Right renal cortex interstitium (tissue), 3 donors: ENCODE results near the gene SYT2. TPM values are rescaled to one million over a fixed set of nuclear protein-coding genes. Genes with fewer than 3 reads are reported as not detected.
A peak's percentile ranks its signal among the peaks of the same experiment; 100 is the strongest.

ENCODE experiments used
- DNase-seq, 3 donors: peaks; one replicate each; pipeline ENCODE4 v3.0.0-alpha.2; 2013; ENCODE audit warnings: low read depth in 3 of 3, low spot score in 2 of 3
- polyA plus RNA-seq, 3 donors: library from polyadenylated mRNA; unstranded; fragments of 120-200 nt; gene quantifications; one replicate each; pipeline ENCODE4 v1.2.1, GENCODE V29; 2013; ENCODE audit not compliant: insufficient read length in 3 of 3

SYT2 gene
- polyA plus RNA-seq, 3 donors = 2.3 to 2.5 (median 2.4) TPM

DNA sequence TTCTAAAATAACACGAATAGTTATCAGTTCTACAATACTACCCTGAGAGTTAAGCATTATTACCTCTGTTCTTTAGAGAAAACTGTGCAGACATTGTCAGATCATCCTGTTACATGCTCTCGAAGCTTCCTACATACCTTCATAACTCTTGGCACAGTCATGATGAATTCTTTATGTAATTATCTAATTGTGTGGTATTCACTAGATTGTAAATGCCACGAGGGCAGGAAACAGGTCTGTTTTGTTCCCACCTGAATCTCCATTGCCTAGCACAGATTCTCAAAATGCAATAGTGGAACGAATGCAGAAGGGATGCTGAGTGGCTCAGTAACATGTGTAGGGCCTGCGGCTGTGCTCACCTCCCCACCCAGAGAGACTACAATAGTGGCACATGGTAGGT, 3.4 kb downstream of the SYT2 start:
- no peak for DNase-seq

DNA sequence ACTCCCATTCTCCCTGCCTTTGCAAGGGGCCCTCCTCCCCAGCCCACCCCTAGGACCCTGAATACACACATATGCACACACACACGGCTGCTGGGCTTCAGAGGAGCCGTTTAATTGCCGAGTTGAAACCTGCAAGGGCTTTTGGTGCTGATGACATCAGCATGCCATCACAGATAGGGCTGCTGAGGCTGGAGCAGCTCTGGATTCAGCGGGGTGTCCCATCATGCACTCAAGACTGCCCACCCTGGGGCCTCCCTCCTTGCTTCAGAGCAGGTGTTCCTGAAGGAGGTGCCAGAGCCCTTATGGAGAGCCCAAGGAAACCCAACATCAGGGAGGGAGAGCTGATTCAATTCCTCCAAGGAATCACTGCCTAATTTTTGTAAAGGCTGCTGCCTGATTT, 5.7 kb downstream of the SYT2 start:
- no peak for DNase-seq

- no peak for DNase-seq
Observed at GRCh38 chr1:202703191-202703590, 7.1 kb downstream of the SYT2 start.

GRCh38 chr1:202702088-202702487, 8.2 kb downstream of the SYT2 start:
- no peak for DNase-seq

DNA sequence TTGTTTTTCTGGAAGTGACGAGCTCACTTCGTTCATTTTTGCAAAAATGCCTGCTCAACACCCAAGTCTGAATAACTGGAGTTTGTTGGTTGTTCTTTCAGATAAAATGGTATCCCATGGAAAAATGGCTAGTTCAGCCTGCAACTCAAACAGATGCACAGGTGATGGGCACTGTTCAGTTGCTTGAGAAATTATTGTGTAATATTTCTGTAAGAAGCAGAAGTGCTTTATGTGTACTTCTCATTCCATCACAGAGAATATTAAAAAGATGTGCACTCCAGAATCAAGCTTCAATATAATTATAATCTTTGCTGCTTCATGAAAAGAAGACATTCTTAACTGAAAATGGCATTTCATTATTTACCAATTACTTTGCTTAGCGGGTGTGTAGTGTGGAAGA, 9.1 kb downstream of the SYT2 start:
- no peak for DNase-seq

DNA sequence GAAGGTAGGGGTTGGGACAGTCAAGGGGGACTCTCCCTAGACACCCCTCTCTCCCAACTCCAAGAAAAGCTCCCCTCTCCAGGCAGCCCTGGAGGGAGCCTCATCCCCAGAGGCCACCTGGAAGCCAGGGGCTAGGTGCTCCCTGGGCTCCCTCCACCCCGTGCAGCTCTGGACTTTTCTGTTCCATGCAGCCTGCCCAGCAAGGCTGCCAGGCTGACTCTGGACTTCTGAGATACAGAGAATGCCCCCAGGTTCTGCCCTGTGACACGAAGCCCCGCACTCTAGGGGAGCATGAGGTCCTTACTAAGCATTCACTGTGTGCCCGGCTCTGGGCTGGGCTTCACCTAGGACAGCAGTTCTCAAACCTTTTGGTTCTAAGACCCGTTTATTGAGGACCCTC, 10.2 kb downstream of the SYT2 start:
- DNase-seq = no peak

- DNase-seq = no peak
Observed at GRCh38 chr1:202698276-202698675, 12.0 kb downstream of the SYT2 start.

DNA sequence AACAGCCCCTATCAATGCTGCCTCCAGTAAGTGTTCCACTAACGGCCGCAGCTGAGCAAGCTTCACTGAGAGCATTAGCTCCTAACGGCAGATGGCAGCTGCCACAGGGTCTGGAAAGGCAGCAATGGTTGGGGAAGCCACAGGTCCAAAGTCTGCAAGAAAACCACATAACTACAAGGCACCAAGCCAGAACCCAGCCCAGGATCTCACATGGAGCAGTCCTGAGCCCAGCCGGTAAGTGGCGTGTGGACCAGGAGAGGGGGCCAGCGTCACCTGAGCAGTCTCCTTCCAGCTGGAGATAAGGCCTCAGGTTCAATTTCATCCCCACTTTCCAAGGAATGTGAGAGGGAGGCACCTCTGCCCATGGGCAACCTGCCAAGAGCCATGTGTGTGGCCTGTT, 13.2 kb downstream of the SYT2 start:
- DNase-seq = no peak

DNA sequence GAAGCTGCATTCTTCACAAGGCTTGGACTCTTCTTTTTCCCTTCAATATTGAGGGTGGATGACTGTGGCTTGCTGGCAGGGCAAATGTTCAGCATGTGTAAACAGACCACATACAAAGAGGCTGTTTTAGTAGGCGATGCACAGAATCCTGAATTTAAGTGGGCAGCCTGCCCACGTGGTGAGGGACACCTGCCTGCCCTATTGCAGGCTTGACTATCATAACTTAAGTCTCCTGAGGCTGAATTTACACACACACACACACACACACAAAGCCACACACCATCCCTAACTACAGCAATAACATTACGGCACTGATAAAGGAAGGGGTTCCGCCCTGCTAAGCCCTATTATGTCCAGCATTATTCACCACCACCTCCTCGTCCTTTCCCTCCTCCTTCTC, 15.9 kb downstream of the SYT2 start:
- no peak for DNase-seq

GRCh38 chr1:202692959-202693555, 17.2 kb downstream of the SYT2 start:
- peak; percentile 60 to 77 (median 62) for DNase-seq

DNA sequence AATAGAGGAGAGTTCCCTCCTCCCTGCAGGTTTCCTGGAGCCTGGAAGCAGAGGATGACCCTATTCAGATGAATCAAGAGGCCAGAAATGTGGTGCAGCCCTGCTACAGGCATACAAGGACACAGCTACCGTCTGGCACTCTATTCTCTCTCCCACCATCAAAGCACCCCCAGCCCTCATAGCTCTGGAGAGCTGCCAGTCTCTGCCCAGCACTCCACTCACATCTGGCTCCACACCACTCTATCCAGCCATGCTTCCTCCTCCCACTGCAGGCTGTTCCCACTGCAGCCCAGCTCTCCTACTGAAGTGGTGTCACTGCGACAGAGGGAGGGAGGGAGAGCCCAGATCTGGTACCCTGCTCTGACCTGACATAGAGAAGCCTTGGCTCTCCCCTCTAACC, 18.4 kb downstream of the SYT2 start:
- DNase-seq = no peak

DNA sequence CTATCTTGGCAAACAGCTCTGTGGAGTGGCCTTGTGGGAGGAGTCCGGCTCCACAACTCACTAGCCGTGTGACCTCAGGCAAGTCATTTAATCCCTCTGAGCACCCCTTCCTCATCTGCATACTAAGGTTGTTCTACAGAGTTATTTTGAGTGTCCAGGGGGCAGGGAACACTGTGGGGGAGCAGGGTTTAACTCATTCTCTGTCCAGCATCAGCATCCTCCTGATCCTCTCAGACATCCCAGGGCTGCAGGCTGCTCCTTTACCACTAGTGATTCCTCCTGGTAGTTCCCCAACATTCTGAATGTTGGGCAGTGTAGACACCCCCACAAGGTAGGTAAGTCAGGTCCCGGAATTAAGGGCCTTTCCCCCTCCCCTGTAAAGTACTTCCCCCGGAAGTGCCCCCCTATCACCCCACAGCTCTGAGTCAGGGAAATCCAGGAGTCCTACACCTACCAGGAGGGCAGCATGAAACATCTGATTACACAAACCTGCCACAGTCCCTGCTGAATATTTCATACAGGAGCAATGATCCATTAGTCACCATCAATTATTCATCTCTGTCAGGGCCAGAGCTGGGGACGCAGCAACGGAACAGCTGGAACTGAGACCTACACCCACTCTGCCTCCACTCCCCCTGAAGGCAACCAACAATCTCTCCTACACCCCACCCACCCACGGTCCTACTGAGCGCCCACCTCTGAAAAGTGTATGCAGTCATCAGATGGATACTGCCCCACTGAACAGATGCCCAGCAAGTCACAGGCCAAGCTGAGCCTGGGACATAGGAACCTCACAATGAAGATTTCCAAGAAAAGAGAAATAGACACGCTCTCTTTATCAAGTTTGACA, 20.5 kb downstream of the SYT2 start:
- DNase-seq = no peak

- no peak for DNase-seq
Observed at GRCh38 chr1:202689082-202689481, 21.2 kb downstream of the SYT2 start.

GRCh38 chr1:202688401-202688800, 21.9 kb downstream of the SYT2 start:
- DNase-seq = no peak

- no peak for DNase-seq
Observed at GRCh38 chr1:202687798-202688197, 22.5 kb downstream of the SYT2 start.

- DNase-seq = no peak
Observed at GRCh38 chr1:202687370-202687769, 22.9 kb downstream of the SYT2 start.

GRCh38 chr1:202685641-202686040, 24.6 kb downstream of the SYT2 start:
- no peak for DNase-seq

DNA sequence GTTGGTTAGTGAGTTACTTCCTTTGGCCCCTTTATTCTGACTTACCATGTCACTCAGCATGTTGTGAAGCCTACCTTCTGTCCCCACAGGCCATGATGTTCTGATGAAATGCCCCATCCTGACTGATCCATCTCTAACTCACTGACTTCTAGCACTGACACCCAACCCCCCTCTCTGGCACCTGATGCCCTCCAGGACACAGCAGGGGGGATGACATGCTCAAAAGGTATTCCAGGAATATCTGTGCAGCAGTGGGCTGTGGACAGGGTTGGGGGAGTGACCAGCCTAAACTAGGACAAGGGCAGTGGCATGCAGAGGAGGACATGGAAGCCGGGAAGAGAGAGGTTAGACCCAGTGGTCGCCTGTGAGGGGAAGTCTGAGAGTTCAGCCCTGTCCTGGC, 25.5 kb downstream of the SYT2 start:
- DNase-seq = no peak

DNA sequence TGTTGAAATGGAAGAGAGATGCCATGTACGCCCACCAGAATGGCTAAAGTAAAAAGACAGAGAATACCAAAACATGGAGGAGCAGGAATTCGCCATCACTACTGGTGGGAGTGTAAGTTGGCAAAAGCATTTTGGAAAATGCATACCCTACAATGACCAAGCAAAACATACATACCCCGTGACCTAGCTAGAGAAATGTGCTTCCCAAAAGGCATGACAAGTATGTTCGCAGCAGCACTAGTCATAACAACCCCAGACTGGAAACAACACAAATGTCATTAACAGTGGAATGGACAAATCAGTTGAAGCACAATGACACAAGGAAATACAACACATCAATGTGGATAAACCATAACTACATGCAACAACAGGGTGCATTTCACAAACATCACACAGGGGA, 27.2 kb downstream of the SYT2 start:
- DNase-seq = no peak

- DNase-seq = no peak
Observed at GRCh38 chr1:202682477-202682876, 27.8 kb downstream of the SYT2 start.

GRCh38 chr1:202681736-202682420, 28.4 kb downstream of the SYT2 start:
- DNase-seq = no peak
